Upper lobe of left lung (tissue), 4 donors: ENCODE data around the gene NSUN2.

Experiments used
- CTCF ChIP-seq, 6 experiments: fragments of 450-650 bp in 4 of 6; fragments of 200-600 bp in 2 of 6; sonication (generic) in 2 of 6; IDR thresholded peaks; one replicate each; pipeline ENCODE4 v1.5.1; 2016 to 2019; ENCODE audit warnings: antibody characterized with exemption in 6 of 6
- EP300 ChIP-seq, 4 donors: sonication (generic); formaldehyde crosslinking; IDR thresholded peaks; one replicate each; pipeline ENCODE4 v1.5.1; 2017; ENCODE audit warnings: antibody characterized with exemption in 4 of 4, control low read depth in 2 of 4

GRCh38 chr5:6601271-6601670, 31.6 kb downstream of the NSUN2 start:
- TF ChIP-seq EP300 (IDR thresholded peaks at IDR 0.05) = no peak
- TF ChIP-seq CTCF (IDR thresholded peaks at IDR 0.05) = no peak
